HCT116 (cell line): ENCODE data around the gene KIAA2012. TPM values are rescaled to one million over a fixed set of nuclear protein-coding genes. Genes with fewer than 3 reads are reported as not detected.

Experiments
- ATAC-seq: fragments of 200-7000 bp; cut with Tn5 transposase; 2 replicates; pipeline ENCODE4 v1.9.1; 2020; ENCODE audit warnings: mild to moderate bottlenecking, moderate library complexity
- BruUV-seq: library from RNA; stranded (reverse); fragments of 400-500 nt; replicated peaks from 2 replicates; lab custom pipeline; 2021; lab: Mats Ljungman, UMichigan
- CTCF ChIA-PET: fragments of 300-600 bp; sonication (Branson Sonifier 250); formaldehyde crosslinking; loops from one replicate; lab custom pipeline; 2021; ENCODE audit warnings: antibody characterized with exemption; lab: Charles Lee
- POLR2A ChIA-PET: fragments of 300-600, 350-600 bp; sonication (Branson Sonifier 250); formaldehyde crosslinking; loops from one replicate; lab custom pipeline; 2021; ENCODE audit warnings: antibody characterized with exemption; lab: Charles Lee
- RAD21 ChIA-PET, 2 experiments: fragments of 300-600 bp; sonication (Branson Sonifier 250); formaldehyde crosslinking; loops; one replicate each; lab custom pipeline; 2023; ENCODE audit warnings: low total read pairs in 2 of 2; ENCODE audit not compliant: uncharacterized antibody in 2 of 2, unreplicated experiment in 2 of 2, low non-redundant PET in 1 of 2; lab: Charles Lee
- DNase-seq: peaks from one replicate; pipeline ENCODE4 v3.0.0-alpha.2; 2010; ENCODE audit warnings: low read depth, low spot score
- H2AFZ ChIP-seq: fragments of 200-600 bp; shearing (Covaris generic), sonication (generic); 2 replicates; pipeline ENCODE4 v1.6.1; 2017; ENCODE audit warnings: low read depth, mixed run types, mixed read lengths, antibody characterized with exemption, low read length; ENCODE audit not compliant: poor library complexity, severe bottlenecking
- H3K27ac ChIP-seq: 2 replicates; pipeline ENCODE4 v1.5.1; 2012; ENCODE audit warnings: low read depth, low read length
- H3K27me3 ChIP-seq: fragments of 200-600 bp; sonication (generic); 2 replicates; pipeline ENCODE4 v1.6.1; 2016; ENCODE audit warnings: mixed run types, low read length, mixed read lengths; ENCODE audit not compliant: insufficient read depth
- H3K36me3 ChIP-seq, 2 experiments: fragments of 200-500 bp in 1 of 2; fragments of 200-600 bp in 1 of 2; sonication (Bioruptor generic) in 1 of 2; sonication (generic) in 1 of 2; 2 replicates each; pipeline versions ENCODE4 v1.5.1 to v1.6.1; 2014 to 2016; ENCODE audit warnings: low read length in 2 of 2, inconsistent platforms in 1 of 2, mixed read lengths in 1 of 2, mixed run types in 1 of 2; ENCODE audit not compliant: insufficient read depth in 2 of 2, control insufficient read depth in 1 of 2
- H3K4me1 ChIP-seq, 2 experiments: fragments of 200-600 bp in 1 of 2; sonication (generic) in 1 of 2; 2 replicates each; pipeline versions ENCODE4 v1.5.1 to v1.6.1; 2012 to 2017; ENCODE audit warnings: low read length in 2 of 2, inconsistent platforms in 1 of 2, mild to moderate bottlenecking in 1 of 2, mixed read lengths in 1 of 2, mixed run types in 1 of 2, moderate library complexity in 1 of 2; ENCODE audit not compliant: insufficient read depth in 2 of 2, control insufficient read depth in 1 of 2
- H3K4me2 ChIP-seq: fragments of 200-600 bp; sonication (generic); 2 replicates; pipeline ENCODE4 v1.6.1; 2017; ENCODE audit warnings: mixed run types, low read length, mixed read lengths
- H3K4me3 ChIP-seq, 2 experiments: fragments of 200-600 bp in 1 of 2; sonication (generic) in 1 of 2; replicated peaks in 1 of 2; 2 replicates each; pipeline ENCODE4 v1.5.1; 2011 to 2016; ENCODE audit warnings: low read length in 2 of 2, control low read depth in 1 of 2, low read depth in 1 of 2, mild to moderate bottlenecking in 1 of 2, mixed read lengths in 1 of 2, mixed run types in 1 of 2
- H3K79me2 ChIP-seq: fragments of 200-600 bp; sonication (generic); 2 replicates; pipeline ENCODE4 v1.6.1; 2017; ENCODE audit warnings: mild to moderate bottlenecking, mixed run types, low read length, moderate library complexity, mixed read lengths; ENCODE audit not compliant: insufficient read depth
- H3K9ac ChIP-seq: fragments of 200-600 bp; sonication (generic); 2 replicates; pipeline ENCODE4 v1.6.1; 2016; ENCODE audit warnings: low read length, mixed read lengths
- H3K9me2 ChIP-seq: fragments of 200-600 bp; sonication (generic), shearing (Covaris generic); 2 replicates; pipeline ENCODE4 v1.6.1; 2017; ENCODE audit warnings: mixed run types, mild to moderate bottlenecking, moderate library complexity; ENCODE audit not compliant: insufficient read depth
- H3K9me3 ChIP-seq, 2 experiments: fragments of 200-500 bp in 1 of 2; fragments of 200-600 bp in 1 of 2; sonication (Bioruptor generic) in 1 of 2; sonication (generic) in 1 of 2; 2 replicates each; pipeline ENCODE4 v1.6.1; 2014 to 2017; ENCODE audit warnings: low read length in 2 of 2, mixed read lengths in 2 of 2, inconsistent platforms in 1 of 2, low read depth in 1 of 2, mild to moderate bottlenecking in 1 of 2, mixed run types in 1 of 2, moderate library complexity in 1 of 2; ENCODE audit not compliant: control insufficient read depth in 1 of 2, insufficient read depth in 1 of 2
- H4K20me1 ChIP-seq: fragments of 200-600 bp; sonication (generic), shearing (Covaris generic); 2 replicates; pipeline ENCODE4 v1.6.1; 2017; ENCODE audit warnings: mixed run types, mild to moderate bottlenecking, moderate library complexity; ENCODE audit not compliant: insufficient read depth
- ATF3 ChIP-seq: IDR thresholded peaks from 2 replicates; pipeline ENCODE4 v1.6.1; 2012
- CBX3 ChIP-seq: IDR thresholded peaks from 2 replicates; pipeline ENCODE4 v1.6.1; 2012; ENCODE audit warnings: low read depth
- CEBPB ChIP-seq: IDR thresholded peaks from 2 replicates; pipeline ENCODE4 v1.6.1; 2012; ENCODE audit warnings: low read depth
- EGR1 ChIP-seq: IDR thresholded peaks from 2 replicates; pipeline ENCODE4 v1.6.1; 2012; ENCODE audit warnings: low read depth
- EZH2 ChIP-seq: fragments of 200-600 bp; sonication (generic); IDR thresholded peaks from 2 replicates; pipeline ENCODE4 v1.6.1; 2017; ENCODE audit warnings: antibody characterized with exemption, mixed run types
- EZH2phosphoT487 ChIP-seq: fragments of 200-600 bp; IDR thresholded peaks from 2 replicates; pipeline ENCODE4 v1.6.1; 2018; ENCODE audit warnings: antibody characterized with exemption, borderline replicate concordance
- JUND ChIP-seq: IDR thresholded peaks from 2 replicates; pipeline ENCODE4 v1.6.1; 2012
- MAX ChIP-seq: IDR thresholded peaks from 2 replicates; pipeline ENCODE4 v1.6.1; 2012
- POLR2A ChIP-seq: IDR thresholded peaks from 2 replicates; pipeline ENCODE4 v1.7.0; 2011; ENCODE audit warnings: borderline replicate concordance; ENCODE audit not compliant: insufficient read depth, insufficient read length; ENCODE audit errors: extremely low read depth
- POLR2AphosphoS5 ChIP-seq: IDR thresholded peaks from 2 replicates; pipeline ENCODE4 v1.6.1; 2011; ENCODE audit warnings: mild to moderate bottlenecking, low read depth, low read length, moderate library complexity
- SIN3A ChIP-seq: IDR thresholded peaks from 2 replicates; pipeline ENCODE4 v1.6.1; 2012; ENCODE audit warnings: low read depth
- SP1 ChIP-seq: IDR thresholded peaks from 2 replicates; pipeline ENCODE4 v1.6.1; 2012; ENCODE audit warnings: low read depth
- SRF ChIP-seq: IDR thresholded peaks from 2 replicates; pipeline ENCODE4 v1.6.1; 2012; ENCODE audit warnings: low read depth
- TCF7L2 ChIP-seq: IDR thresholded peaks from 2 replicates; pipeline ENCODE4 v1.7.0; 2011; ENCODE audit warnings: borderline replicate concordance, inconsistent platforms; ENCODE audit not compliant: insufficient read depth, insufficient read length; ENCODE audit errors: extremely low read depth
- YY1 ChIP-seq: IDR thresholded peaks from 2 replicates; pipeline ENCODE4 v1.6.1; 2011; ENCODE audit warnings: low read length, low read depth, moderate library complexity, mild to moderate bottlenecking; ENCODE audit not compliant: insufficient replicate concordance; ENCODE audit errors: extremely low read depth
- ZBTB33 ChIP-seq: IDR thresholded peaks from 2 replicates; pipeline ENCODE4 v1.6.1; 2011; ENCODE audit warnings: mild to moderate bottlenecking, low read length, moderate library complexity; ENCODE audit not compliant: insufficient replicate concordance; ENCODE audit errors: extremely low read depth
- ZFX ChIP-seq: fragments of 450-650 bp; IDR thresholded peaks from 2 replicates; pipeline ENCODE4 v1.6.1; 2017
- ZNF274 ChIP-seq: fragments of 200-500 bp; sonication (Bioruptor generic); IDR thresholded peaks from 2 replicates; pipeline ENCODE4 v1.6.1; 2014; ENCODE audit warnings: mild to moderate bottlenecking, low read depth, low read length, inconsistent platforms
- intact Hi-C: fragments of 100-400 bp; cut with micrococcal nuclease; formaldehyde crosslinking; loops from 2 replicates; pipeline ENCODE4 v1.10.0; 2022
- total RNA-seq: library from RNA; stranded (reverse); gene quantifications from one replicate; pipeline ENCODE4 v1.2.1, GENCODE V29; 2021; ENCODE audit not compliant: unreplicated experiment

KIAA2012 gene
- total RNA-seq, 1 experiment from 2014 or later: not detected

- no TSS peak for BruUV-seq
- no peak overlapping the region for H2AFZ ChIP-seq
- RAD21 ChIA-PET: no interaction called here
- no peak for TF ChIP-seq ATF3
- TF ChIP-seq ZBTB33: no peak
- TF ChIP-seq EZH2phosphoT487: no peak
- TF ChIP-seq YY1: no peak
- no peak for TF ChIP-seq CBX3
- TF ChIP-seq SRF: no peak
- no peak for TF ChIP-seq EZH2
- no peak for TF ChIP-seq TCF7L2
- TF ChIP-seq SIN3A: no peak
- TF ChIP-seq MAX: no peak
- TF ChIP-seq POLR2A: no peak
- TF ChIP-seq SP1: no peak
- no peak for TF ChIP-seq POLR2AphosphoS5
- no peak for TF ChIP-seq CEBPB
- no peak for TF ChIP-seq ZFX
- TF ChIP-seq ZNF274: no peak
- no peak for TF ChIP-seq EGR1
- TF ChIP-seq JUND: no peak
- TF ChIP-seq, all 23 proteins: peak for 0
- DNase-seq (no peak), ATAC-seq (no peak)
- H3K27me3 ChIP-seq: no peaks in the 10 kb centered on the region
- CTCF ChIA-PET: no interaction called here
- no peak overlapping the region for H3K9ac ChIP-seq
- H3K4me1 ChIP-seq: no peaks in the 10 kb centered on the region
- POLR2A ChIA-PET: no interaction called here
- no peak overlapping the region for H3K4me3 ChIP-seq
- H3K36me3 ChIP-seq: no peaks in the 10 kb centered on the region
- no peaks in the 10 kb centered on the region for H3K9me3 ChIP-seq
- no peaks in the 10 kb centered on the region for H3K9me2 ChIP-seq
- H3K4me2 ChIP-seq: no peak overlapping the region
- intact Hi-C loops: no loop called here
- no peaks in the 10 kb centered on the region for H3K79me2 ChIP-seq
- H3K27ac ChIP-seq: no peak overlapping the region
- H4K20me1 ChIP-seq: no peaks in the 10 kb centered on the region
Measured at GRCh38 chr2:202121532-202122162, 48.6 kb downstream of the KIAA2012 start.
